Measurements from ENCODE around the gene CORO2A. TPM values are rescaled to one million over a fixed set of nuclear protein-coding genes. Genes with fewer than 3 reads are reported as not detected.

CORO2A gene
- total and polyA plus RNA-seq, 10 donors: 1.3 to 11.0 (median 6.1) TPM

GRCh38 chr9:98186236-98186635 lies 6.2 kb downstream of the CORO2A start:
- WGBS, 5 donors: 0 to 100% (median 42%) methylated on average over 1 of the region's 1 CpG
- Histone ChIP-seq H3K36me3 (no peaks in the 10 kb centered on the region), H3K4me1 (peaks cover 0 to 63% (median 19%) of the 10 kb centered on the region in 6 donors), H3K27me3 (replicated peaks in 1 of 7) (no peaks in the 10 kb centered on the region), H3K4me3 (no peak overlapping the region), H3K9me3 (no peaks in the 10 kb centered on the region), H3K27ac (peak overlapping the region in 1 of 8 donors; percentile 73)
- TF ChIP-seq POLR2AphosphoS5 (IDR thresholded peaks at IDR 0.05) (no peak), POLR2A (IDR thresholded peaks at IDR 0.05) (no peak)
- TF ChIP-seq, protein P1, sequence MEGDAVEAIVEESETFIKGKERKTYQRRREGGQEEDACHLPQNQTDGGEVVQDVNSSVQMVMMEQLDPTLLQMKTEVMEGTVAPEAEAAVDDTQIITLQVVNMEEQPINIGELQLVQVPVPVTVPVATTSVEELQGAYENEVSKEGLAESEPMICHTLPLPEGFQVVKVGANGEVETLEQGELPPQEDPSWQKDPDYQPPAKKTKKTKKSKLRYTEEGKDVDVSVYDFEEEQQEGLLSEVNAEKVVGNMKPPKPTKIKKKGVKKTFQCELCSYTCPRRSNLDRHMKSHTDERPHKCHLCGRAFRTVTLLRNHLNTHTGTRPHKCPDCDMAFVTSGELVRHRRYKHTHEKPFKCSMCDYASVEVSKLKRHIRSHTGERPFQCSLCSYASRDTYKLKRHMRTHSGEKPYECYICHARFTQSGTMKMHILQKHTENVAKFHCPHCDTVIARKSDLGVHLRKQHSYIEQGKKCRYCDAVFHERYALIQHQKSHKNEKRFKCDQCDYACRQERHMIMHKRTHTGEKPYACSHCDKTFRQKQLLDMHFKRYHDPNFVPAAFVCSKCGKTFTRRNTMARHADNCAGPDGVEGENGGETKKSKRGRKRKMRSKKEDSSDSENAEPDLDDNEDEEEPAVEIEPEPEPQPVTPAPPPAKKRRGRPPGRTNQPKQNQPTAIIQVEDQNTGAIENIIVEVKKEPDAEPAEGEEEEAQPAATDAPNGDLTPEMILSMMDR (IDR thresholded peaks at IDR 0.05 in 8 of 11, conservative IDR thresholded peaks at IDR 0.05 in 3 of 11): no peak
- intact Hi-C loops (cut with DNase I; ENCODE audit: low total_unique reads): no loop called here
- no peak for DNase-seq

DNA sequence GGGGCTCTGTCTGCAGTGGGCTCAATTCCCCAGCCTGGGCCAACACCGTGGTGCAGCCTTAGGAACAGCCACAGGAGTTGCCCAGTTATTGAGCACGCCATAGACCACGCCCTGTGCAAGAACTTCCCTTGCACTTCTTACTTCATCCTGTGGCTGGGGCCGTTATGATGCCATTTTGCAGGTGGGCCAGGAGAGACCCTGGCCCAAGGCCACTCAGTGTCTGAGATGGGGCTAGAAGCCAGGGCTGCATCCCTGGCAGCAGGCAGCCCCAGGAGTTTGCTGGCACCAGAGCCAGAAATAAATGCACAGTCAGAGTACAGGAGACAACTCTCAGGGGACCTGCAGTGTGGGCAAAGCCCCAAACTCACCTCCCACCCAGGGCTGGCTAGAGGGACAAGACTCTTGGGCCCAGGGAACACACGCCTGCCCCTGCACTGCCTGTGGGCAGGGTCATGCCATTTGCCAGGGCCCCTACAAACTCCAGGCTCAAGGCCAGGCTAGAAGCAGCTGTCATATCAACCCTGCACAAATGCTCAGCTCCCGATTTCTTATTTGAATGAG lies 6.7 kb downstream of the CORO2A start:
- intact Hi-C loops (cut with DNase I; ENCODE audit: low total_unique reads): no loop called here
- DNase-seq: peak; percentile 79
- TF ChIP-seq POLR2A (IDR thresholded peaks at IDR 0.05) (no peak), POLR2AphosphoS5 (IDR thresholded peaks at IDR 0.05) (no peak)
- TF ChIP-seq, protein P1 (IDR thresholded peaks at IDR 0.05 in 8 of 11, conservative IDR thresholded peaks at IDR 0.05 in 3 of 11): no peak
- H3K27me3 ChIP-seq (replicated peaks in 1 of 7): no peaks in the 10 kb centered on the region
- no peaks in the 10 kb centered on the region for H3K9me3 ChIP-seq
- WGBS, 5 donors: 29 to 63% (median 48%) methylated on average over 5 to 6 of the region's 6 CpGs
- peak overlapping the region in 4 of 8 donors; percentile 43 to 73 (median 64) for H3K27ac ChIP-seq
- peak overlapping the region in 1 of 8 donors; percentile 14 for H3K4me3 ChIP-seq
- H3K36me3 ChIP-seq: no peaks in the 10 kb centered on the region
- H3K4me1 ChIP-seq: peaks cover 0 to 58% (median 14%) of the 10 kb centered on the region in 6 donors

DNA sequence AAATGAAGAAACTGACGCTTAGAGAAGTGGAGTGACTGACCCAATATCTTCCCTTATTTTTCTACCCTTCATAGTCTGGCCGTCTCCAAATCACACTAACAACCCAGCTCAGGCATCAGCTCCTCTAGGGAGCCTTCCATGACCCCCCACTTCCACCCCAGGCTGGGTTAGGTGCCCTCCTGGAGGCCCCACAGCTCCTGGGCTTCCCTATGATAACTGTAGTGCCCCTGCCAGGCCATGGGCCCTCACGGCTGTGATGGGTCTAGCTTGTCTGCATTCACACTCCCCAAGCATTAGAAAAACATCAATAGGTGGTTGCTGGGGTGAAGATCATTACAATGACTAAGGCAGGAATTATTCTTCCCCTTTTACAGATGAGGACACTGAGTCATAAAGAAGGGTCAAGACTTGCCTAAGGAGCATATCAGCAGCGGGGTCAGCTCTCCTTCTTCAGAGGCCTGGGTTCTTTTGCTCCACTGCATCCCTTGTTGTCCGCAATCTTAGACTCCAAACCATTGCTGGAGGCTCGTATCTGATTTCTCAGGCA lies 7.3 kb downstream of the CORO2A start:
- H3K27ac ChIP-seq: peak overlapping the region in 4 of 8 donors; percentile 43 to 73 (median 64)
- intact Hi-C loops (cut with DNase I; ENCODE audit: low total_unique reads): no loop called here
- H3K36me3 ChIP-seq: no peaks in the 10 kb centered on the region
- DNase-seq: peak; percentile 65
- no peaks in the 10 kb centered on the region for H3K9me3 ChIP-seq
- H3K4me1 ChIP-seq: peaks cover 0 to 55% (median 16%) of the 10 kb centered on the region in 6 donors
- H3K27me3 ChIP-seq (replicated peaks in 1 of 7): no peaks in the 10 kb centered on the region
- 59 to 86% (median 82%) methylated on average over 6 of the region's 6 CpGs for WGBS, 5 donors
- TF ChIP-seq, protein P1 (IDR thresholded peaks at IDR 0.05 in 8 of 11, conservative IDR thresholded peaks at IDR 0.05 in 3 of 11): no peak
- no peak for TF ChIP-seq POLR2A (IDR thresholded peaks at IDR 0.05)
- no peak for TF ChIP-seq POLR2AphosphoS5 (IDR thresholded peaks at IDR 0.05)
- H3K4me3 ChIP-seq: peak overlapping the region in 1 of 8 donors; percentile 14

DNA sequence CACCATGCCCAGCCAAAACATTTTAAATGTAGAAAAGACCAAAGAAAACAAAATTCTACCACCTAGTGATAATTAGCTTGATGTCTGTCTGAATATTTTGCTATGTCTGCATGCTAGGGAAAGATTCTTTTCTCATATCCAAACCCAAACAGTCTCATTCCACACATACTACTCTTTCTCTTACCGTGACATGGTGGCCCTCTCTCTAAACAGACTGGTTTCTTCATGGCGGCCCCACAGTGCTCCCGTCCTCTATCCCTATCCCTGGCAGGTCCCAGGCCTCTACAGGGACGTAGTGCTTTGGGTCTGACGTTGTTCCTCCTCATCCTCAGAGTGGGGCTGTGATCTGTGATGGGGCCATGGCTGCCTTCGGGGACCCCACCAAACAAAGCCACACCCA lies 8.1 kb downstream of the CORO2A start:
- intact Hi-C loops (cut with DNase I; ENCODE audit: low total_unique reads): no loop called here
- WGBS, 5 donors: 71 to 92% (median 83%) methylated on average over 6 of the region's 6 CpGs

More for the DNA sequence above, 8.1 kb downstream of the CORO2A start:
- Histone ChIP-seq H3K27me3 (replicated peaks in 1 of 7) (no peaks in the 10 kb centered on the region), H3K36me3 (no peaks in the 10 kb centered on the region), H3K27ac (peak overlapping the region in 4 of 8 donors; percentile 43 to 73 (median 64)), H3K4me1 (peaks cover 0 to 61% (median 21%) of the 10 kb centered on the region in 6 donors), H3K9me3 (no peaks in the 10 kb centered on the region), H3K4me3 (no peak overlapping the region)
- no peak for DNase-seq
- TF ChIP-seq, protein P1 (IDR thresholded peaks at IDR 0.05 in 8 of 11, conservative IDR thresholded peaks at IDR 0.05 in 3 of 11): no peak
- no peak for TF ChIP-seq POLR2AphosphoS5 (IDR thresholded peaks at IDR 0.05)
- TF ChIP-seq POLR2A (IDR thresholded peaks at IDR 0.05): no peak

Measured in spleen (tissue), 11 donors.